NOMO-1 treated with dmso at 0.1 percent for 144 hours (cell line): ENCODE measurements around the gene RUFY1.
"Not testable (repeated sequence)": the region's sequence is repeated elsewhere in the genome, so short reads cannot be mapped to it uniquely, and the experiment has no call there.

Experiments used
- DNase-seq: peaks from one replicate; lab custom pipeline; 2025; ENCODE audit not compliant: unreplicated experiment; lab: John Stamatoyannopoulos, UW

Gene RUFY1

GRCh38 chr5:179620293-179620692 lies 69.9 kb downstream of the RUFY1 start:
- DNase-seq, result no peak

GRCh38 chr5:179620703-179621350 lies 70.5 kb downstream of the RUFY1 start:
- no peak for DNase-seq

DNA sequence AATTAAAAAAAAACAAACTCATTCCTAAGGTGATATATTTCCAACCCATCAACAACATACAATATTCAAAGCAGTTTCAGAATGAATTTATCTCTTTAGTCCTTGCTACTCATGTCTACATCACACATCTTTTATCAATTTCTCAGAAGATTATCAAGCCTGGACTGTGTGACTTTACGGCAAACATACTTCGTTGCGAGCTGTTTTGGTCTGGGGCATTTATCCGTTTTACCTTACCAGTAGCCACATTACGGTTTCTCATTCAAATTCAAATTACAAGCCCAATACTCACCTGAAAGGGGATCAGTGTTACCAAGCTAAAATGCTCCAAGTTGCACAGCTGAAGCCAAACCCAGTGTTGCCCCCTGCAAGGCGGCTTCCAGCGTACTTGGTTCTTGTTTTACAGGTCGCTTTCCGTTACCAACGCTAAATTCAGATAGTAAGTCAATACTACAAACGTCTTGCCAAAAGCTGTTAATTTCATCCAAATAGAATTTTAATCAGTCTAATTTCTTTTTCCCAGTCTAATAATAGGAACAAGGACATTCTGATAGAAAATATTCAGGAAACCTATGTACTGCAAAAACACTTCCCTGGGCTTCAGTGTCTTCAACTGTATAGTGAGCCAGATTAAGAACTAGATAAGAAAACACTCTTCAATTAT lies 71.3 kb downstream of the RUFY1 start:
- DNase-seq, result no peak

- DNase-seq, result peak; percentile 97
Observed at GRCh38 chr5:179623003-179623905, 72.9 kb downstream of the RUFY1 start, which contains the start of gene HNRNPH1. TSS of gene HNRNPH1 (minus strand) at chr5:179623671. CDS start at chr5:179623133, 538 bp downstream.

GRCh38 chr5:179623906-179624741 lies 73.8 kb downstream of the RUFY1 start:
- DNase-seq, result peak; percentile 58

DNA sequence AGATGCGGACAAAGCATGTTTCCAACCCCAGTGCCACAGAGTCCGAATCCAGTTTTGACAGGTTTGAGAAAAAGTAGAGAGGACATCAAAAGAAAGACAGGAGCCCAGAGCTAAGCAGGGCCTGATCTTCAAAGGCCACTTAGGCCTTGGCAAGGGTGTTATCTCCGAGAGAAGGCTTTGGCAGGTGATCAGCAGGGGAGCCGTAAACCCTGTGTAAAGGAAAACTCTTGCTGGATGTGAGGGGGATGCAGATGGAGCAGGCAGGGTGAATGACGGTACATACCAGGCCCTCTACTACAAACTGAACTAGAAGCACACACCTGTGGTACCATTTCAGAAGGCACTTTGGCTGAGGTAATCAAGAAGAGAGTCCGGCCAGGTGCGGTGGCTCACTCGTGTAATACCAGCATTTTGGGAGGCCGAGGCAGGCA lies 74.5 kb downstream of the RUFY1 start:
- no peak for DNase-seq

- DNase-seq, result not testable (repeated sequence)
Observed at GRCh38 chr5:179633501-179634369, 83.4 kb downstream of the RUFY1 start.

DNA sequence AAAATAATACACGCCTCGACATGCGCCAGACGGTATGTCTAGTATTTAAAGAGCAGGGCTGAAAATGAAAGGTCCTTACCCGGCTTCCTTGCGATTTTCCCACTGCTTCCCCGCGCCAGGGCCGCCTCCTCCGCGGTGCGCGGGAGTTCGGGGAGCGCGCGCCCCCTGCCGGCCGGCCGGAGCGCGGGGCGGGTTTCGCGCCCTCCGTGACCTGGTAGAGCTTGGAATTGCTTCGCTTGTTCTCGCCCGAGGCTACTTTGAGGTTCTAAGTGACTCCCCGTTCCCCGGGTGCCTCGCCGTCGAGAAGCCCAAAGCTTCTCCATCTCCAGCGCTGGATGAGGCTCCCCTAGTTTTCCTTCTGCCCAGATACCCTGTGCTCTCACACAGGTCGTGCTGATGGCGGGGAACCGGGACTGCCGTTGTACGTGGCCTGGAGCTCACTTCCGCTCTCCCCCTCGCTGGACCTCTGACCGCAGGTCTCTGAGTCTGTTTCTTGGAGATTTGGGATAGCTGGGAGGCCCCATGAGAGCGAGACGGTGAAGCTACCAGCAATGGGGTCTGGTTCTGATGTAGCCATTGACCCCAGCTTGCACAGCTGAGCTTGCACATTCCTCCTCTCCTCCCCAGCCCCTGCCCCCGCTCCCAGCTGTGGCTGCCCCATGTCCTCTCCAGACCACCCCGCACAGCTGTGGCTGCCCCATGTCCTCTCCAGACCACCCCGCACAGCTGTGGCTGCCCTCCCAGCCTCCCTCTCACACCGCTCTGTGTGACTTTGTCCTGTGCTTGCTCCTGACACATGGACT lies 84.2 kb downstream of the RUFY1 start:
- not testable (repeated sequence) for DNase-seq

DNA sequence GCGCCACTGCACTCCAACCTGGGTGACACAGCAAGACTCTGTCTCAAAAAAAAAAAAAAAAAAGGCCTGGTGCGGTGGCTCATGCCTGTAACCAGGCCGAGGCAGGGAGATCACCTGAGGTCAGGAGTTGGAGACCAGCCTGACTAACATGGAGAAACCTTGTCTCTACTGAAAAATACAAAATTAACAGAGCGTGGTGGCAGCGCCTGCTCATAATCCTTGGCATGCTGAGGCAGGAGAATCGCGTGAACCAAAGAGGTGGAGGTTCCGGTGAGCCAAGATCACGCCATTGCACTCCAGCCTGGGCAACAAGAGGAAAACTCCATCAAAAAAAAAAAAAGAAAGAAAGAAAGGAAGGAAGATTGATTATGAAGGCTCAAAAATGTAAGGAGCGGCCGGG lies 88.9 kb downstream of the RUFY1 start:
- DNase-seq, result not testable (repeated sequence)

- DNase-seq, result not testable (repeated sequence)
Observed at GRCh38 chr5:179641745-179642144, 91.4 kb downstream of the RUFY1 start.

- not testable (repeated sequence) for DNase-seq
Observed at GRCh38 chr5:179642626-179643025, 92.3 kb downstream of the RUFY1 start.

- DNase-seq, result not testable (repeated sequence)
Observed at GRCh38 chr5:179643141-179643920, 93.0 kb downstream of the RUFY1 start.

GRCh38 chr5:179644766-179645165 lies 94.4 kb downstream of the RUFY1 start:
- DNase-seq, result not testable (repeated sequence)

DNA sequence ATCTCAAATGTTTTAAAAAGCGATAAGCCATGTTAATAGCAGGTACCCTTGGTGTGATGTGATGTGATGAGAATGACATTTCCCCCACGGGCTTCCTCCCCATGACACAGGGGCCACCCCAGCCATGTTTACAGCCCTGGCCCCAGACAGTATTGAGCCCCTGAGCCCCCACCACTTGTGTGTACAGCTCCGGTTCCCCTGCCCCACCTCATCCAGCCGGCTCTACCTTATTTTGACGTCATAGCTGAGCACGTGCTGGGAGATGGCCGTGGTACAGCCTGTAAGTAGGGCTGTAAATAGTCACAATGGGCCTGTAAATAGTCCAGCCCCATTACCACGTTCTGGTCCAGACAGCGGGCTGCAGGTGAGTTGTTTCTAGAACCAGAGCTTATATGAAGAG lies 98.1 kb downstream of the RUFY1 start:
- no peak for DNase-seq

DNA sequence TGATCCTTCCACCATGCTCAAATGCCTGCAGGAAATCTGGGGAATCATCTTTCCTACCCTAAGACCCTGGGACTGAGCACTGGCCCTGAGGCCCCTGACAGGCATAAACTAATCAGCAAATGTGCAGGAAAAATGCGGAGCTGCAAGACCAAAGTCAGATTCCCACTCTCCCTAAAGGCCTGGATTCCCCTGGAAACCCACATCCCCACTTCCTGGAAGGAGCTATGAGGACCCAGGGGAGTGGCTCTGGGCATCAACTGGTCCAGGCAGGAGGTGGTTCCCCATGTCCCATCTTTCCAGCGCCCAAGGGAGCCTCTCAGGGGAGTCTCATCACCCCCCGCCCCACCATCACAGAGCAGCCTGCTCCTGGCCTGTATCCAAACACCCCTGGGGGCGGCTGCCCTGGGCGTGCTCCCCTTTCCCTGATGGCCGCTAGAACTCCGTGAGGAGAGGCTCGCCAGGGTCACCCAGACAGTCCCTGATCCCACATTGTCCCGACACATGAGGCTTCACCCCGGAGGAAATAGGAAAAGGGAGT lies 98.9 kb downstream of the RUFY1 start:
- DNase-seq, result not testable (repeated sequence)

DNA sequence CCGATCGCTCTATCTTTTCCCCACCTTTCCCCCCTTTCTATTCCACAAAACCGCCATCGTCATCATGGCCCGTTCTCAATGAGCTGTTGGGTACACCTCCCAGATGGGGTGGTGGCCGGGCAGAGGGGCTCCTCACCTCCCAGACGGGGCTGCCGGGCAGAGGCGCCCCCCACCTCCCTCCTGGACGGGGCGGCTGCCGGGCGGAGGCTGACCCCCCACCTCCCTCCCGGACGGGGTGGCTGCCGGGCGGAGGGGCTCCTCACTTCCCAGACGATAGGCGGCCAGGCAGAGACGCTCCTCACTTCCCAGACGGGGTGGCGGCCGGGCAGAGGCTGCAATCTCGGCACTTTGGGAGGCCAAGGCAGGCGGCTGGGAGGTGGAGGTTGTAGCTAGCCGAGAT lies 99.9 kb downstream of the RUFY1 start:
- not testable (repeated sequence) for DNase-seq

DNA sequence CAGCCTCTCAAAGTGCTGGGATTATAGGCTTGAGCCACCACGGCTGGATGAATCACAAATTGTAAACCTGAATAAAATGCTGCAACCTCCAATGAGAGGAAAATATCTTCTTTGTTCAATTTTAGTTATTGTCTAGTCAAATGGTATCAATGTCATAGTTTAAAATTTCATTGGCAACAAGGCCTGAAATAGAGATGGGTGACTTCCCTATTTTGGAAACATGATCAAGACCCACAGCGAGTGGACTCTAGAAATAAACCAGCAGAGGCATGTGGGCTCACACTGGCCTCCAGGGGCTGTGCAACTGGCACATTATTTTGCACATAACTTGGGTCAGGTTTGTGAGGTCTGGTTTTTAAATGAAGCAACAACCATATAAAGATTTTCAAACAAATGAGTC lies 102.8 kb downstream of the RUFY1 start:
- DNase-seq, result not testable (repeated sequence)
